ENCODE data around the gene IL6ST.
"Not testable (repeated sequence)": the region's sequence is repeated elsewhere in the genome, so short reads cannot be mapped to it uniquely, and the experiment has no call there.

GRCh38 chr5:56013939-56014338 lies 19.2 kb upstream of the IL6ST start:
- not testable (repeated sequence) for TF ChIP-seq CTCF (IDR thresholded peaks at IDR 0.05; ENCODE audit: poor library complexity); EZH2 (IDR thresholded peaks at IDR 0.05; ENCODE audit: borderline replicate concordance); EZH2phosphoT487 (IDR thresholded peaks at IDR 0.05; ENCODE audit: low read depth, severe bottlenecking, unreplicated experiment)
